Gastroesophageal sphincter (tissue), 4 donors: Measurements from ENCODE around the gene DHRS11. TPM values are rescaled to one million over a fixed set of nuclear protein-coding genes. Genes with fewer than 3 reads are reported as not detected.

Experiments used
- ATAC-seq: fragments of 150-250 bp; one replicate; pipeline ENCODE4 v1.9.1; 2016; ENCODE audit warnings: mild to moderate bottlenecking, moderate library complexity
- H3K27ac ChIP-seq, 4 donors: fragments of 200-600 bp; sonication (generic) in 3 of 4; 1 replicate in 3 of 4; 2 replicates in 1 of 4; pipeline ENCODE4 v1.5.1; 2016 to 2019
- H3K27me3 ChIP-seq: fragments of 200-600 bp; sonication (generic); one replicate; pipeline ENCODE4 v1.5.1; 2019
- H3K36me3 ChIP-seq, 2 donors: fragments of 200-600 bp; sonication (generic); one replicate each; pipeline ENCODE4 v1.5.1; 2019; ENCODE audit warnings: control low read depth in 1 of 2
- H3K4me1 ChIP-seq, 3 donors: fragments of 200-600 bp; sonication (generic); 1 replicate in 2 of 3; 2 replicates in 1 of 3; pipeline ENCODE4 v1.5.1; 2016 to 2019; ENCODE audit warnings: control low read depth in 2 of 3
- H3K4me3 ChIP-seq, 2 donors: fragments of 200-600 bp; sonication (generic); one replicate each; pipeline ENCODE4 v1.5.1; 2019; ENCODE audit warnings: mild to moderate bottlenecking in 1 of 2, moderate library complexity in 1 of 2
- H3K9me3 ChIP-seq, 3 donors: fragments of 200-600 bp; sonication (generic); one replicate each; pipeline ENCODE4 v1.5.1; 2017 to 2019; ENCODE audit warnings: control low read depth in 2 of 3
- EP300 ChIP-seq: sonication (generic); formaldehyde crosslinking; IDR thresholded peaks from one replicate; pipeline ENCODE4 v1.6.1; 2017; ENCODE audit warnings: antibody characterized with exemption, mild to moderate bottlenecking
- POLR2A ChIP-seq, 2 donors: fragments of 450-650 bp; IDR thresholded peaks; one replicate each; pipeline ENCODE4 v1.6.1; 2017; ENCODE audit warnings: antibody characterized with exemption in 2 of 2, mild to moderate bottlenecking in 2 of 2, moderate library complexity in 1 of 2
- POLR2AphosphoS5 ChIP-seq: sonication (generic); formaldehyde crosslinking; IDR thresholded peaks from one replicate; pipeline ENCODE4 v1.6.1; 2017; ENCODE audit warnings: antibody characterized with exemption
- WGBS, 2 donors: methylation state at CpG; one replicate each; pipeline ENCODE4 v1.1.5; 2018; ENCODE audit warnings: low coverage in 1 of 2; 5-methylcytosine and 5-hydroxymethylcytosine counted together
- total RNA-seq, 4 donors: library from RNA; depleted of rRNA; stranded (reverse); fragments of >200 nt; gene quantifications; one replicate each; pipeline ENCODE4 v1.1.0, GENCODE V29; 2016
- TF ChIP-seq, protein P1 (sequence below), 4 experiments: fragments of 200-600 bp in 2 of 4; fragments of 450-650 bp in 2 of 4; sonication (generic) in 1 of 4; IDR thresholded peaks; one replicate each; pipeline ENCODE4 v1.5.1; 2017 to 2019; ENCODE audit warnings: antibody characterized with exemption in 4 of 4, mild to moderate bottlenecking in 2 of 4, moderate library complexity in 2 of 4

DHRS11 gene
- total RNA-seq, 4 donors from 2014 or later: 2.4 to 7.6 (median 4.6) TPM

DNA sequence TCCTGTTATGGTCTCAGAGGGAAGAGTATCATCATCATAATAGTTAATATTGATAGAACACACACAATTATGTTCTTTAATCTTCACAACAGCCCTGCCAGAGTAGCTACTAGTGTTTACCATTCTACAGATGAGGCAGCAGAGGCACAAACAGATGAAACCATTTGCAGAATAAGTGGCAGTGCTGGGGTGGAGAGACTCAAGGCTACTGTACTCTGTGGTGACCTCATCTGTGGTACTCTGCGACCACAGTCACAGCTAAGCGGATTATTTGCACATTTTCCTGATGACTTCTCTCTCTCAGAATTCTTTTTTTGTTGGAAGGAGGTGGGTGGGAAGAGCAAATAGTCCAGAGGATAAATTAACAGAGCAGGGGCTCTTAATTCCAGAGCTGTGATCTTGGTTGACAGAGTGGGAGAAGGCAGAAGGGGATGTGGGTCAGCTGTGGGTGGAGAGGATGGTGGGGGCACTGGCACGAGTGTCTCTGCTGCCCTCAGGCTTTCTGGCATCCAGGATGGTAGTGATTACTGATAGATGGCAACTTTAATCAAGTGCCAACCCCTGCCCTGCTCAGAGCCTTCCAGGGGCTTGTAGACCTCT is 51.5 kb downstream of the DHRS11 start:
- TF ChIP-seq, protein P1, sequence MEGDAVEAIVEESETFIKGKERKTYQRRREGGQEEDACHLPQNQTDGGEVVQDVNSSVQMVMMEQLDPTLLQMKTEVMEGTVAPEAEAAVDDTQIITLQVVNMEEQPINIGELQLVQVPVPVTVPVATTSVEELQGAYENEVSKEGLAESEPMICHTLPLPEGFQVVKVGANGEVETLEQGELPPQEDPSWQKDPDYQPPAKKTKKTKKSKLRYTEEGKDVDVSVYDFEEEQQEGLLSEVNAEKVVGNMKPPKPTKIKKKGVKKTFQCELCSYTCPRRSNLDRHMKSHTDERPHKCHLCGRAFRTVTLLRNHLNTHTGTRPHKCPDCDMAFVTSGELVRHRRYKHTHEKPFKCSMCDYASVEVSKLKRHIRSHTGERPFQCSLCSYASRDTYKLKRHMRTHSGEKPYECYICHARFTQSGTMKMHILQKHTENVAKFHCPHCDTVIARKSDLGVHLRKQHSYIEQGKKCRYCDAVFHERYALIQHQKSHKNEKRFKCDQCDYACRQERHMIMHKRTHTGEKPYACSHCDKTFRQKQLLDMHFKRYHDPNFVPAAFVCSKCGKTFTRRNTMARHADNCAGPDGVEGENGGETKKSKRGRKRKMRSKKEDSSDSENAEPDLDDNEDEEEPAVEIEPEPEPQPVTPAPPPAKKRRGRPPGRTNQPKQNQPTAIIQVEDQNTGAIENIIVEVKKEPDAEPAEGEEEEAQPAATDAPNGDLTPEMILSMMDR (IDR thresholded peaks at IDR 0.05): no peak
- TF ChIP-seq EP300 (no peak), POLR2AphosphoS5 (no peak), POLR2A (IDR thresholded peaks at IDR 0.05) (no peak)
- Histone ChIP-seq H3K27me3 (peaks cover 99% of the 10 kb centered on the region), H3K4me3 (no peak overlapping the region), H3K9me3 (no peaks in the 10 kb centered on the region), H3K4me1 (peaks cover 0 to 19% (median 15%) of the 10 kb centered on the region in 3 donors), H3K36me3 (no peaks in the 10 kb centered on the region), H3K27ac (no peak overlapping the region)
- 64 to 80% methylated on average over 1 to 3 of the region's 3 CpGs for WGBS, 2 donors
- ATAC-seq: no peak

- WGBS, 2 donors: 29 to 37% methylated on average over 2 to 3 of the region's 3 CpGs
- peaks cover 95% of the 10 kb centered on the region for H3K27me3 ChIP-seq
- H3K27ac ChIP-seq: no peak overlapping the region
- no peaks in the 10 kb centered on the region for H3K9me3 ChIP-seq
- no peak for TF ChIP-seq EP300
- no peak for TF ChIP-seq POLR2A (IDR thresholded peaks at IDR 0.05)
- no peak for TF ChIP-seq POLR2AphosphoS5
- TF ChIP-seq, protein P1 (IDR thresholded peaks at IDR 0.05): no peak
- H3K4me1 ChIP-seq: peaks cover 0 to 19% (median 15%) of the 10 kb centered on the region in 3 donors
- no peak overlapping the region for H3K4me3 ChIP-seq
- H3K36me3 ChIP-seq: no peaks in the 10 kb centered on the region
- no peak for ATAC-seq
These were observed 53.7 kb downstream of the DHRS11 start for GRCh38 chr17:36645422-36645821.

DNA sequence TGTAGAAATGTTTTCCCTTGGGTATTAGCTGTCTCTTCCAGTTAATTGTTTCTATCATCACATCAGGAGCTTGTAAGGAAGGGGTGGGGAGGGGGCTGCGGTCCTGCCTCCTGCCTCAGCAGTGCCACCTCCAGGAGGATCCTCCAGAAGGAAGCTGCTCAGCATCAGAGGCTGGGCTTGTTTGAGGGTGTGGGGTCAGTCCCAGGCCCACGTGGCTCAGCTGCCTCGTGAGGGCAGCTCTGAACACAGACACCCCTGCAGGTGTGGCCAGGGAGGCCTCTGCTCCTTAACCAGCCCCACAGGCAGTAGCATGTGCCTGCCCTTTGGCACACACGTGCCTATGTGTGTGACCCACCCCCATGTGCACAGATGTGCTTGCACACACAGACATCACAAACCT is 56.0 kb downstream of the DHRS11 start:
- 0% methylated on average over 1 of the region's 4 CpGs; no CpG with 5 or more reads in 1 of the 2 donors for WGBS, 2 donors
- TF ChIP-seq EP300 (no peak), POLR2A (IDR thresholded peaks at IDR 0.05) (no peak), POLR2AphosphoS5 (no peak)
- TF ChIP-seq, protein P1 (IDR thresholded peaks at IDR 0.05): no peak

GRCh38 chr17:36650096-36650775 is 58.6 kb downstream of the DHRS11 start:
- ATAC-seq: no peak
- Histone ChIP-seq H3K36me3 (no peaks in the 10 kb centered on the region), H3K4me3 (no peak overlapping the region), H3K4me1 (no peaks in the 10 kb centered on the region), H3K27me3 (peaks cover 83% of the 10 kb centered on the region), H3K9me3 (no peaks in the 10 kb centered on the region), H3K27ac (no peak overlapping the region)
- TF ChIP-seq, protein P1 (IDR thresholded peaks at IDR 0.05): no peak
- TF ChIP-seq POLR2A (IDR thresholded peaks at IDR 0.05): no peak
- TF ChIP-seq POLR2AphosphoS5: no peak
- 32 to 33% methylated on average over 5 to 8 of the region's 9 CpGs for whole genome bisulfite sequencing, 2 donors

More for the DNA sequence above, 56.0 kb downstream of the DHRS11 start:
- Histone ChIP-seq H3K27me3 (peaks cover 89% of the 10 kb centered on the region), H3K27ac (no peak overlapping the region), H3K4me1 (peaks cover 0 to 1% (median 1%) of the 10 kb centered on the region in 3 donors), H3K9me3 (no peaks in the 10 kb centered on the region), H3K4me3 (no peak overlapping the region), H3K36me3 (no peaks in the 10 kb centered on the region)
- no peak for ATAC-seq

Other genes starting within 250 kb of the DHRS11 start
- not detected for gene TBC1D3H, start 203.4 kb upstream of the DHRS11 start, total RNA-seq
- 10 to 100 TPM; 30.8 to 42.0 (median 36.5) TPM for gene ZNHIT3, start 105.2 kb upstream of the DHRS11 start, total RNA-seq
- 10 to 100 TPM; 23.3 to 63.5 (median 42.5) TPM for gene MYO19, start 57.0 kb upstream of the DHRS11 start, total RNA-seq
- 1 to 10 TPM; 3.3 to 5.3 (median 4.4) TPM for gene PIGW, start 56.9 kb upstream of the DHRS11 start, total RNA-seq
- gene GGNBP2, start 47.0 kb upstream of the DHRS11 start, total RNA-seq: 10 to 100 TPM; 40.1 to 62.9 (median 53.6) TPM
- gene MRM1, start 9.7 kb downstream of the DHRS11 start, total RNA-seq: 10 to 100 TPM in 1 of 4 donors, 1 to 10 TPM in 3; 3.7 to 10.8 (median 8.0) TPM